GM21423 (cell line): Measurements from ENCODE around the gene CABLES1.

Source experiments
- ATAC-seq: cut with Tn5 transposase; IDR thresholded peaks from one replicate; pipeline ENCODE4 v1.9.1; 2021; ENCODE audit warnings: mild to moderate bottlenecking, moderate library complexity; ENCODE audit not compliant: unreplicated experiment

Gene CABLES1

DNA sequence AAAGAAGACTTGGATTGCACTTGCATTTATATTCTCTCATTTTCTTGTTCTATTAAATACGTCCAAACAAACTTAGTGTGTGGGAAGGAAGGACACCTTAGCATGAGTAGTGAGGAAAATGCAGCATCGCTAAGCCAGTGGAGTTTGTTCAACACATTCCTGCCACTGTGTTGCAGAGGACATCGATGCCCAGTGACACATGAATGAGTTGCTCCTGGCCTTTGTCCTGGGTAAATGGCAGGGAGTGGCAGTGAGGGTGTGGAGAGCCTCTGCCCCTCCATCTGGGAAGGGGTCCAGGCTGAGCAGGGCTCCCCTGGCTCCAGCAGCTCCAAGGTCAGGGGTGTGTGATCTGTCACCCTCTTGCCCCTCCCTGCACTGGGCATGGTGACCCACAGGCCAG, 75.9 kb downstream of the CABLES1 start:
- no peak for ATAC-seq

GRCh38 chr18:23212161-23212560, 76.9 kb downstream of the CABLES1 start:
- ATAC-seq, result no peak

GRCh38 chr18:23213200-23213599, 77.9 kb downstream of the CABLES1 start:
- no peak for ATAC-seq

GRCh38 chr18:23217781-23218180, 82.5 kb downstream of the CABLES1 start:
- no peak for ATAC-seq

DNA sequence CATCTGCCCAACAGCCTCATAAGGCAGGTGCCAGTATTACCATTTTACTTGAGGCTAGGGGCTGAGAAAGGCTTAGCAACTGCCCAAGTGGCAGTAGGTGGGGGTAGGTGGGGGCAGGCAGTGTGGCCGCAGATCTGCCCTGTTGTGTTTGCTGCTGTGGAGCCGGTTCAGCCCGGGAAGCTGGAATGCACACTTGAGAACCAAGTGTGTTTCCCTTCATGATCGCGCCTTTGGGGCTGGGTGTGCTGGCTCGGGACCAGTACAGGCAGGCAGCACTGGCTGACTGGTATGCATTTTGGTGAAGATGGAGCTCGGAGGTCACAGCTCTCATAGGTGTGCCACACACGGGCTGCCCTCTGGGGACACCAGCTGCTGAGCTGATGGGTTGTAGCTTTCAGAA, 85.1 kb downstream of the CABLES1 start:
- no peak for ATAC-seq

DNA sequence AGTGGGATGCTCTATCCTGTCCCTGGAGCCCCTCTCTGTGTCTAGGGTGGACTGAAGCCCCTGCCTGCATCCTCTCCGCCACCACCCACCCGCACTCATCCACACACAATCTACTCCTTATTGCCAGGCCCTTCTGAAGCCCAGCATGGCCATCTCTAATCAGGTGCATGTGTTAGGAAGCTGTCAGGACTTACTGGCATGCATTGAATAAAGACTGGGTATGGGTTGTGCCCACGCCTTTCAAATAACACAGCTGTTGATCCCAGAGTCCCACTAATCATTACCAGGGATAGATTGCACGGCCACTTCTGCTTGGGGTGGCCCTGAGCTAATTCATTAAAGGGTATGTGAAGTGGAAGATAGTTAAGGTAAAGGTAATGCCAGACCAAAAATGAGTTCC, 88.4 kb downstream of the CABLES1 start:
- no peak for ATAC-seq

GRCh38 chr18:23225503-23225902, 90.2 kb downstream of the CABLES1 start:
- no peak for ATAC-seq

DNA sequence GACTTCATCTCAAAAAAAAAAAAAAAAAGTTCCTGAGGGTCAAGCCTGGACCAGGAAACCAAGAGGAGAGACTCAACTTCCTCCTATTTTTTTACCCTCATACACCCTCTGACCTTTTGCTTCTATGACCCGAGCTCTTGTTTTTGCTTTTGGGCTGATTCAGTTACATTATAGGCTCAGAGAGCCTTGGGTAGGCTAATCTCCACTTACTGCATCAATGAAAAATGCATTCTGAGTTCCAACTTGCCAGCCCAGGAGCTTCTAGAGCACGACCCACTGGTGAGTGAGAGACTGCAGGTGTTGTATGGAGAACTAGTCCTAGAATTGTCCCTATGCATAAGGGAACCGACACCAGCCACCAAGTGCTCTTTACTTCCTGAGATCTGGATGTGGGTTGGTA, 91.1 kb downstream of the CABLES1 start:
- ATAC-seq, result no peak

GRCh38 chr18:23226930-23227725, 91.8 kb downstream of the CABLES1 start:
- ATAC-seq, result no peak

DNA sequence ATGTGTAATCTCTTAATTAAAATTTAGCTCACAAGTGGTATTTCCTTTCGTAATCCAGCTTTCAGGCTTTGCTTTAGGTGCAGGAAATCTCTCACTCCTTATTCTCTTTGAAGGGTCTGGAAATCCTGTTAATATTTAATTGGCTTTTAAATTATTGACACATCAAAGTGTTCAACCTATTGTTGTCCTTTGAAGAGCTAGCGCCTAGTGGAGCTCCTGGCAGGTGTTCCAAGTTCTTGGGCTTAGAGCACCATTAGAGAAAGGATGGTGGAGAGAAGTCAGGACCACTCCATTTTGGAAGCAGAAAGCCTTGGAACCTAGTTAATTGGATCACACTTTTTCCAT, 92.4 kb downstream of the CABLES1 start:
- no peak for ATAC-seq

- peak; percentile 39 for ATAC-seq
Observed at GRCh38 chr18:23228102-23229061, 93.1 kb downstream of the CABLES1 start.

- ATAC-seq, result no peak
Observed at GRCh38 chr18:23229472-23229871, 94.2 kb downstream of the CABLES1 start.

DNA sequence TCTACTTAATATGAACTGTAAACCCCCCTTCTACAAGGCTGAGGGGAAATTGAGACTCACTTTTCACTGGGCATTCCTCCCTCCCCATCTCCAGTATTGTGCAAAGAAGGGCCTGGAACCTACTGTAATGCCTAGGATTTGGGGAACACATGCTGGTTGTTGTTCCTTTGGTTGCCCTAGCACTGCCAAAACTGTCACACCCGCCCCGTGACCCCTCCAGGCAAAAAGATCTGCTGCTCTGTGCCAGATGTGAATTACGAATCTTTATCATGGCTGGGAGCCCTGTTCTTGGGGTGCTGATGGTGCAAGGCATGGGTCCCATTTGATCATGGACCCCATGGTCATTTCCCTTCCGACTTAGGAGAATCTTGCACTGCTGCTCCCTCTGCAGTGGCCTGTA, 95.4 kb downstream of the CABLES1 start:
- no peak for ATAC-seq

DNA sequence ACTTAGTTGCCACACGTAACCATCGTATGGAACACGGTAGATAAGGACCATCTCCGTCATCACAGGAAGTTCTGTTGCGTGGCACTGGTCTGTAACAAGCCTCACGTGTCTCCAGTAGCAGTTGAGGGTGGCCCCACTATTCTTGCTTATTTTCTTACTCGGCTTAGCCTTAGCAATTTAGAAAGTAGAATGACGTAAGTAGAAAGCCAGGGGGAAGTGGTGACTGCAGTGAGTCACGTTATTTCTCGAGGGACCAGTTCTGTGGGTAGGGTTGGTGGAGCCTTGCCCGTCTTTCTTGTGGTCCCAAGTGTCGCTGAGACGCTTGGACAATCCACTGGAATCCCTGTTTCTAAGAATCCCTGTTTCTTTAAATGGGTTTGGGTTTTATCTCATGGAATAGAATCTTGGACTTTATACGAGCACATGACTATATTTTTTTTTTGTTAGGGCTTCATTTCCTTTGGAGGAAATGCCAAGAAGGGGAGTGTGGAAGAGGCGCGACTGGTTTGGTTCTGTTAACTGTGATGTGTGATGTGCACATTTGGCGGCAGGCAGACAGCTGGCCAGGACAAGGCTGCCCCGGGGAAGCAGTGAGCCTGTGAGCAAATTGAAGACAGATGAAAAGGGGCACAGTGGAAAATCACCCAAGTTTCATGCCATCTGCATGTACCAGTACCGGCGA, 96.2 kb downstream of the CABLES1 start:
- peak; percentile 74 for ATAC-seq

DNA sequence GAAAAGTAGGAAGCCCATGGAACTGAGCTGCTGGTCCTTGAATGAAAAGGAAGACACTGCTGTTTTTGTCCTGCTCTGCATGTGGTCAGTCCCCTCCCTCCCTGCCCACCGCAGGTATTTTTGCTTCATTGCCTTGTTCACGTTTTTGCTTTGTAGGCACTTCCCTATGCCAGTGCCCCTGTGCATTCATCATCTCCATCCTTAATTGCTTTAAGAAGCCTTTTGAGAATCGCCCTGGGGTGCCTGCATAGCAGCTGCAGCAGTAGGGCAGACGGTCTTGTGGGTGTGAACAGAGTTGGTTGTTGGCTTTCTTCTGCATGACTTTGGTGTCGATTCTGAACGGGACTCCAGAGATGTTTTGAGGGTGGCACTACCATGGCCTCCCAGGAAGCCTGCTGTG, 97.0 kb downstream of the CABLES1 start:
- ATAC-seq, result no peak

GRCh38 chr18:23234619-23235018, 99.3 kb downstream of the CABLES1 start:
- ATAC-seq, result no peak

GRCh38 chr18:23235336-23235735, 100.1 kb downstream of the CABLES1 start:
- no peak for ATAC-seq

GRCh38 chr18:23235860-23236259, 100.6 kb downstream of the CABLES1 start:
- no peak for ATAC-seq

DNA sequence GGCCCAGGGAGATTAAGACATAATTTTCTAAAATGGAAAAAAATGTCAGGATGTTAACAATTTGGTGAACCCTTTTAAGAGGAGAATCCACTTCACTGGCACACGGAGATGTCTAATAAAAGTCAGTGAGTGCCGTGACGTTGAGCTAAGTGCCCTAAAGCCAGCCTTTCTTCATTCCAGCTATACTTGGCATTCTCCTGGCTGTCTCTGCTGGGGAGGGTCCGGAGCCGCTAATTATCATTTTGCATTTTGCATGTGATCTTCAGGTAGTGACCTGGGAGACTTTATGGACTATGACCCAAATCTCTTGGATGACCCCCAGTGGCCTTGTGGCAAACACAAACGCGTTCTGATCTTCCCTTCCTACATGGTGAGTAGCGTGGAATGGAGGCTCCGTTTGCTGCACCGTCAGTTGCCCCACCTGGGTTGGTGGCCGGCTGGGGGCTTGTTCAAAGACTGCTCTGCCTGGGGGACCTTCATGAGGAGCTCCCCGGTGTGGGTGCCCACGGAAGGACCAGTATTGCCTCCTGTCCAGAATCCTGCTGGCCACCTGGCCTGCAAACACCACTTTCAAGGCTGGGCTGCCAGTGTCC, 101.7 kb downstream of the CABLES1 start:
- ATAC-seq, result no peak

DNA sequence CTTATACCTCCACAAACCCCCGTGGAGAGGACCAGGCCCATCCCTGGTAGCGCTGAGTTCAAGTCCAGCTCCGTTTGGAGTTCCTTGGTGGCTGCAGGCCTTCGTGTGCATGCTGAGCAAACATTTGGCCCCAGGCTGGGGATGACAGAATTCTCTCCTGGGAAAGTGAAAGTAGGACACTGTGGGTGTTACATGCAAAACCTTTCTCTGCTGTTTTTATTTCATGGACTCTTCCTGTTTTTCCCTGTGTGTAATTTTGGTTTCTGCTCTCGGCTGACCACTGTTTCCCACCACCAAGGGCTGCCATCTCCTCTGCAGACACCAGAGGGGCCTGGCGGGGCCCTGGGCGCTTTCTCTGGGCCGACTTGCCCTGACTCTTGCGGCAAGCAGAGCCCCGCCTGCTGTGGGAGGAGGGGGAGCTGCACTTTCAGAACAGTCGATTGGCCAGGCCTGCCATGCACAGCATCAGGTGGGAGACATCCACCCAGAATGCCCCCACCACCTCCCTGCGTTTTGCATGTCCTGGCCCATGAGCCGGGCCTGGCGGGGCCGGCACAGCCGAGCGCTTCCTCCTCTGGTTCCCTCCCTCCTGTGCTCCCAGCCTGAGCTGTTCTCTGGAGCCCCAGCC, 102.4 kb downstream of the CABLES1 start:
- ATAC-seq, result peak; percentile 64

GRCh38 chr18:23238152-23238531, 102.9 kb downstream of the CABLES1 start:
- ATAC-seq, result no peak
